HL-60 (cell line): ENCODE measurements around the gene GPX3.

Experiments used
- DNase-seq, 2 experiments: peaks; one replicate each; pipeline ENCODE4 v3.0.0-alpha.2; 2010 to 2020; ENCODE audit warnings: low read depth in 1 of 2, low spot score in 1 of 2
- H3K27ac ChIP-seq: fragments of 250-450 bp; sonication (Bioruptor Pico); replicated peaks from 2 replicates; pipeline ENCODE4 v1.5.1; 2020; ENCODE audit warnings: mild to moderate bottlenecking, moderate library complexity
- H3K27me3 ChIP-seq: fragments of 250-450 bp; sonication (Bioruptor Pico); 2 replicates; pipeline ENCODE4 v1.5.1; 2021; ENCODE audit warnings: mild to moderate bottlenecking, moderate library complexity; ENCODE audit not compliant: insufficient read depth, poor library complexity, severe bottlenecking
- H3K4me3 ChIP-seq: replicated peaks from 2 replicates; pipeline ENCODE4 v1.5.1; 2011; ENCODE audit warnings: mild to moderate bottlenecking, control low read depth, low read length; ENCODE audit not compliant: insufficient read depth
- GABPA ChIP-seq: IDR thresholded peaks from 2 replicates; pipeline ENCODE4 v1.6.1; 2012; ENCODE audit warnings: low read depth
- POLR2AphosphoS5 ChIP-seq: IDR thresholded peaks from 2 replicates; pipeline ENCODE4 v1.6.1; 2012; ENCODE audit warnings: low read depth
- SPI1 ChIP-seq: IDR thresholded peaks from 2 replicates; pipeline ENCODE4 v1.6.1; 2012; ENCODE audit warnings: low read depth, mild to moderate bottlenecking, borderline replicate concordance
- TF ChIP-seq, protein P1 (sequence below): IDR thresholded peaks from one replicate; pipeline ENCODE4 v1.5.1; 2011; ENCODE audit warnings: low read length, control low read depth, inconsistent platforms; ENCODE audit not compliant: insufficient read depth
- TF ChIP-seq, protein P2 (sequence below): IDR thresholded peaks from 2 replicates; pipeline ENCODE4 v1.6.1; 2012; ENCODE audit warnings: low read depth; ENCODE audit not compliant: insufficient replicate concordance

The GPX3 gene

DNA sequence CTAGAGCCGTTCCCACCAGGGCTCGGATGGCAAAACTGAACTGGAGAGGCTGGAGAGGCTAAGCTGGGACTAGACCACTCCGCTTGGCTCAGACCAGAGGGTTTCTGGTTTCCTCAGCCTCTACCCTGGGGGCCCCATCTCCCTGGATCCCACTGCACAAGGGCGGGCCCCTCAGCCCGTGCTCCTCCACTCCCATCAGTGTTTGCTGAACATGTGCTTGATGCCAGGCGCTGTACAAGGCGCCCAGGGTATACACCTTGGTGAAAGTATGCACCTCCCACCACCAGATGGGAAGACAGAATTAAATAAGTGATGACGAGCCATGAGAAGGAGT, 18.0 kb downstream of the GPX3 start:
- Histone ChIP-seq H3K27me3 (no peaks in the 10 kb centered on the region), H3K27ac (no peak overlapping the region), H3K4me3 (no peak overlapping the region)
- DNase-seq, result no peak
- TF ChIP-seq POLR2AphosphoS5, result no peak
- TF ChIP-seq GABPA, result no peak
- TF ChIP-seq SPI1, result no peak
- TF ChIP-seq, protein P1, sequence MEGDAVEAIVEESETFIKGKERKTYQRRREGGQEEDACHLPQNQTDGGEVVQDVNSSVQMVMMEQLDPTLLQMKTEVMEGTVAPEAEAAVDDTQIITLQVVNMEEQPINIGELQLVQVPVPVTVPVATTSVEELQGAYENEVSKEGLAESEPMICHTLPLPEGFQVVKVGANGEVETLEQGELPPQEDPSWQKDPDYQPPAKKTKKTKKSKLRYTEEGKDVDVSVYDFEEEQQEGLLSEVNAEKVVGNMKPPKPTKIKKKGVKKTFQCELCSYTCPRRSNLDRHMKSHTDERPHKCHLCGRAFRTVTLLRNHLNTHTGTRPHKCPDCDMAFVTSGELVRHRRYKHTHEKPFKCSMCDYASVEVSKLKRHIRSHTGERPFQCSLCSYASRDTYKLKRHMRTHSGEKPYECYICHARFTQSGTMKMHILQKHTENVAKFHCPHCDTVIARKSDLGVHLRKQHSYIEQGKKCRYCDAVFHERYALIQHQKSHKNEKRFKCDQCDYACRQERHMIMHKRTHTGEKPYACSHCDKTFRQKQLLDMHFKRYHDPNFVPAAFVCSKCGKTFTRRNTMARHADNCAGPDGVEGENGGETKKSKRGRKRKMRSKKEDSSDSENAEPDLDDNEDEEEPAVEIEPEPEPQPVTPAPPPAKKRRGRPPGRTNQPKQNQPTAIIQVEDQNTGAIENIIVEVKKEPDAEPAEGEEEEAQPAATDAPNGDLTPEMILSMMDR, result no peak
- TF ChIP-seq, protein P2, sequence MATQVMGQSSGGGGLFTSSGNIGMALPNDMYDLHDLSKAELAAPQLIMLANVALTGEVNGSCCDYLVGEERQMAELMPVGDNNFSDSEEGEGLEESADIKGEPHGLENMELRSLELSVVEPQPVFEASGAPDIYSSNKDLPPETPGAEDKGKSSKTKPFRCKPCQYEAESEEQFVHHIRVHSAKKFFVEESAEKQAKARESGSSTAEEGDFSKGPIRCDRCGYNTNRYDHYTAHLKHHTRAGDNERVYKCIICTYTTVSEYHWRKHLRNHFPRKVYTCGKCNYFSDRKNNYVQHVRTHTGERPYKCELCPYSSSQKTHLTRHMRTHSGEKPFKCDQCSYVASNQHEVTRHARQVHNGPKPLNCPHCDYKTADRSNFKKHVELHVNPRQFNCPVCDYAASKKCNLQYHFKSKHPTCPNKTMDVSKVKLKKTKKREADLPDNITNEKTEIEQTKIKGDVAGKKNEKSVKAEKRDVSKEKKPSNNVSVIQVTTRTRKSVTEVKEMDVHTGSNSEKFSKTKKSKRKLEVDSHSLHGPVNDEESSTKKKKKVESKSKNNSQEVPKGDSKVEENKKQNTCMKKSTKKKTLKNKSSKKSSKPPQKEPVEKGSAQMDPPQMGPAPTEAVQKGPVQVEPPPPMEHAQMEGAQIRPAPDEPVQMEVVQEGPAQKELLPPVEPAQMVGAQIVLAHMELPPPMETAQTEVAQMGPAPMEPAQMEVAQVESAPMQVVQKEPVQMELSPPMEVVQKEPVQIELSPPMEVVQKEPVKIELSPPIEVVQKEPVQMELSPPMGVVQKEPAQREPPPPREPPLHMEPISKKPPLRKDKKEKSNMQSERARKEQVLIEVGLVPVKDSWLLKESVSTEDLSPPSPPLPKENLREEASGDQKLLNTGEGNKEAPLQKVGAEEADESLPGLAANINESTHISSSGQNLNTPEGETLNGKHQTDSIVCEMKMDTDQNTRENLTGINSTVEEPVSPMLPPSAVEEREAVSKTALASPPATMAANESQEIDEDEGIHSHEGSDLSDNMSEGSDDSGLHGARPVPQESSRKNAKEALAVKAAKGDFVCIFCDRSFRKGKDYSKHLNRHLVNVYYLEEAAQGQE, result no peak

DNA sequence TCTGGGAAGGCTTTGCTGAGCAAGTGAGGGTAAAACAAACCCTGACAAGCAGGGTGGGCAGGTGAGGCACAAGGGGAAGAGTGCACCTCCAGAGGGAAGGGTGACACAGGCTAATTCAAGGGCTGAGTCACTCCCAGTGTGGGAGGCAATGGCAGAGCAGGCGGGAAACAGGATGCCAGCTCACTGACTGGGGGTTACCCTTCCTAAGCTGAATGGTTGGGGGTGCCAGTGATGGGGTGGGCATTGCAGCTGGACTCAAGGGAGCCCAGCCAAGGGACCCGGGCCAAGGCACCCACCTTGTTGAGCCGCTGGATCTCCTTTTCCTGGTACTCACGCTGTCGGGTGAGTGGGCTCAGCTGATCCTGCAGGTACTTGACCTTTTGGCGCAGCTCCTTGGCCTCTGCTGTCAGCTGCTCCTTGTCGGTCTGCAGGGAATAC, 18.4 kb downstream of the GPX3 start:
- no peak overlapping the region for H3K4me3 ChIP-seq
- TF ChIP-seq GABPA (no peak), SPI1 (no peak), POLR2AphosphoS5 (no peak)
- TF ChIP-seq, protein P1, result no peak
- TF ChIP-seq, protein P2, result no peak
- DNase-seq, result no peak
- H3K27ac ChIP-seq, result no peak overlapping the region
- H3K27me3 ChIP-seq, result no peaks in the 10 kb centered on the region

DNA sequence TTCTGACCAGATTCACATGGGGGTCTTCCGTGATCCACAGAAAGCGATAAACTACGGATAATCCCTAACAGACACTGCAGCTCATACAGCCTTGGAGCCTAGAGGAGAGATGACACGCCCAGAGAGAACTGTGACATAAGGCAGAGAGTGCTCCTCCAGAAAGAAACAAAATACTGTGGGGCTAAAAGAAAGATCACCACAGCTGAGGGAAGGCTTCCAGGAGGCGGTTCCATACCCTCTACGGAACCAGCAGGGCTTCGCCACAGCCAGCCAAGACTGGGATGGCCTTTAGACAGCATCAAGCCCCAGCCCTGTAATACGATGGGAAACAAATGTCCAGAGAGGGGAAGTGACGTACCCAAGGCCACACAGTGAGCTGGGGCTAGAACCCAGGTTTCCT, 19.3 kb downstream of the GPX3 start:
- Histone ChIP-seq H3K27ac (no peak overlapping the region), H3K27me3 (no peaks in the 10 kb centered on the region), H3K4me3 (no peak overlapping the region)
- DNase-seq, result no peak
- TF ChIP-seq GABPA (no peak), POLR2AphosphoS5 (no peak), SPI1 (no peak)
- TF ChIP-seq, protein P2, result no peak
- TF ChIP-seq, protein P1, result no peak
